ENCODE data around the gene LMBR1.

GRCh38 chr7:156659203-156659602 is 233.8 kb downstream of the LMBR1 start:
- TF ChIP-seq CTCF (IDR thresholded peaks at IDR 0.05), result no peak
- TF ChIP-seq POLR2A (IDR thresholded peaks at IDR 0.05), result no peak
